ENCODE results near the gene LGMN. TPM values are rescaled to one million over a fixed set of nuclear protein-coding genes. Genes with fewer than 3 reads are reported as not detected.

The LGMN gene
- total RNA-seq, 1 donor from 2014 or later: 86.2 TPM

Other genes with a start within 250 kb of the LGMN start
- gene RIN3, start 234.8 kb downstream of the LGMN start, total RNA-seq: 8.2 TPM
- gene GOLGA5, start 45.7 kb upstream of the LGMN start, total RNA-seq: 32.7 TPM
- 0.69 TPM for gene CHGA, start 174.5 kb upstream of the LGMN start, total RNA-seq

Data from skin of body (tissue), 1 donor.